ENCODE data around the gene CCSER1. TPM values are rescaled to one million over a fixed set of nuclear protein-coding genes. Genes with fewer than 3 reads are reported as not detected.

The CCSER1 gene
- polyA plus RNA-seq, 1 donor from 2014 or later: 20.8 TPM

DNA sequence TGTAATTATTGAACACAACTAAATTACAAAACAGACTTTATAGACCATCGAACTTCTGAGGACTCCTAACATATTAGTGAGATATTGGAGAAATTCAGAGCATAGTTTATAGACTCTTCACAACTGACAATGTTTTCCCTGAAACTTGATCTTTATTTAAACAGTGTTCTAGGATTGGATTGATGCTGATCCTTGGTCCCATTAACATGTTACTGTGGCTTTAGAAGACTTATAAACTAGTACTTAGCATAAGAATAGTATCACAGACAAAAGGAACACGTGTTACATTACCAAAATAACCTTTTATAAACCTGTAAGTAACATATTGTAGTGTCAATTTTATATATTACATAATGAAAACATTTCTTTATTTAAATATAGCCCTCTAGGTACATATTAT, 689.6 kb downstream of the CCSER1 start:
- no peaks in the 10 kb centered on the region for H3K9me2 ChIP-seq (ENCODE audit: insufficient read depth, low read length)
- TF ChIP-seq POLR2AphosphoS5 (IDR thresholded peaks at IDR 0.05) (no peak), TAF1 (IDR thresholded peaks at IDR 0.05; ENCODE audit: low read depth) (no peak), MXI1 (conservative IDR thresholded peaks at IDR 0.05; ENCODE audit: poor library complexity, severe bottlenecking) (no peak), EZH2 (IDR thresholded peaks at IDR 0.05; ENCODE audit: borderline replicate concordance, insufficient read depth, low read length, poor library complexity, severe bottlenecking) (no peak), SMC3 (conservative IDR thresholded peaks at IDR 0.05; ENCODE audit: poor library complexity) (no peak), EP300 (conservative IDR thresholded peaks at IDR 0.05; ENCODE audit: poor library complexity, severe bottlenecking) (no peak), RAD21 (conservative IDR thresholded peaks at IDR 0.05) (no peak)
- TF ChIP-seq, protein P1, sequence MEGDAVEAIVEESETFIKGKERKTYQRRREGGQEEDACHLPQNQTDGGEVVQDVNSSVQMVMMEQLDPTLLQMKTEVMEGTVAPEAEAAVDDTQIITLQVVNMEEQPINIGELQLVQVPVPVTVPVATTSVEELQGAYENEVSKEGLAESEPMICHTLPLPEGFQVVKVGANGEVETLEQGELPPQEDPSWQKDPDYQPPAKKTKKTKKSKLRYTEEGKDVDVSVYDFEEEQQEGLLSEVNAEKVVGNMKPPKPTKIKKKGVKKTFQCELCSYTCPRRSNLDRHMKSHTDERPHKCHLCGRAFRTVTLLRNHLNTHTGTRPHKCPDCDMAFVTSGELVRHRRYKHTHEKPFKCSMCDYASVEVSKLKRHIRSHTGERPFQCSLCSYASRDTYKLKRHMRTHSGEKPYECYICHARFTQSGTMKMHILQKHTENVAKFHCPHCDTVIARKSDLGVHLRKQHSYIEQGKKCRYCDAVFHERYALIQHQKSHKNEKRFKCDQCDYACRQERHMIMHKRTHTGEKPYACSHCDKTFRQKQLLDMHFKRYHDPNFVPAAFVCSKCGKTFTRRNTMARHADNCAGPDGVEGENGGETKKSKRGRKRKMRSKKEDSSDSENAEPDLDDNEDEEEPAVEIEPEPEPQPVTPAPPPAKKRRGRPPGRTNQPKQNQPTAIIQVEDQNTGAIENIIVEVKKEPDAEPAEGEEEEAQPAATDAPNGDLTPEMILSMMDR (IDR thresholded peaks at IDR 0.05; ENCODE audit: poor library complexity, severe bottlenecking): no peak
- TF ChIP-seq, protein P2, sequence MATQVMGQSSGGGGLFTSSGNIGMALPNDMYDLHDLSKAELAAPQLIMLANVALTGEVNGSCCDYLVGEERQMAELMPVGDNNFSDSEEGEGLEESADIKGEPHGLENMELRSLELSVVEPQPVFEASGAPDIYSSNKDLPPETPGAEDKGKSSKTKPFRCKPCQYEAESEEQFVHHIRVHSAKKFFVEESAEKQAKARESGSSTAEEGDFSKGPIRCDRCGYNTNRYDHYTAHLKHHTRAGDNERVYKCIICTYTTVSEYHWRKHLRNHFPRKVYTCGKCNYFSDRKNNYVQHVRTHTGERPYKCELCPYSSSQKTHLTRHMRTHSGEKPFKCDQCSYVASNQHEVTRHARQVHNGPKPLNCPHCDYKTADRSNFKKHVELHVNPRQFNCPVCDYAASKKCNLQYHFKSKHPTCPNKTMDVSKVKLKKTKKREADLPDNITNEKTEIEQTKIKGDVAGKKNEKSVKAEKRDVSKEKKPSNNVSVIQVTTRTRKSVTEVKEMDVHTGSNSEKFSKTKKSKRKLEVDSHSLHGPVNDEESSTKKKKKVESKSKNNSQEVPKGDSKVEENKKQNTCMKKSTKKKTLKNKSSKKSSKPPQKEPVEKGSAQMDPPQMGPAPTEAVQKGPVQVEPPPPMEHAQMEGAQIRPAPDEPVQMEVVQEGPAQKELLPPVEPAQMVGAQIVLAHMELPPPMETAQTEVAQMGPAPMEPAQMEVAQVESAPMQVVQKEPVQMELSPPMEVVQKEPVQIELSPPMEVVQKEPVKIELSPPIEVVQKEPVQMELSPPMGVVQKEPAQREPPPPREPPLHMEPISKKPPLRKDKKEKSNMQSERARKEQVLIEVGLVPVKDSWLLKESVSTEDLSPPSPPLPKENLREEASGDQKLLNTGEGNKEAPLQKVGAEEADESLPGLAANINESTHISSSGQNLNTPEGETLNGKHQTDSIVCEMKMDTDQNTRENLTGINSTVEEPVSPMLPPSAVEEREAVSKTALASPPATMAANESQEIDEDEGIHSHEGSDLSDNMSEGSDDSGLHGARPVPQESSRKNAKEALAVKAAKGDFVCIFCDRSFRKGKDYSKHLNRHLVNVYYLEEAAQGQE (IDR thresholded peaks at IDR 0.05; ENCODE audit: borderline replicate concordance): no peak
- H3K27ac ChIP-seq (ENCODE audit: low read length): peak overlapping the region; percentile 78
- no peaks in the 10 kb centered on the region for H3K79me2 ChIP-seq (replicated peaks; ENCODE audit: insufficient read depth, low read length)
- H3K4me3 ChIP-seq (ENCODE audit: low read length): peak overlapping the region; percentile 22
- no peak overlapping the region for H2AFZ ChIP-seq (ENCODE audit: low read depth, low read length)
- no peaks in the 10 kb centered on the region for H3K36me3 ChIP-seq (ENCODE audit: insufficient read depth, low read length)
- no peaks in the 10 kb centered on the region for H3F3A ChIP-seq (ENCODE audit: insufficient read depth, low read length, poor library complexity, severe bottlenecking)
- H3K9ac ChIP-seq (ENCODE audit: low read length): no peak overlapping the region
- H3K4me2 ChIP-seq (ENCODE audit: low read length): no peak overlapping the region
- no peaks in the 10 kb centered on the region for H3K27me3 ChIP-seq (ENCODE audit: insufficient read depth, low read depth, low read length)
- no peaks in the 10 kb centered on the region for H4K20me1 ChIP-seq (ENCODE audit: insufficient read depth)
- H3K9me3 ChIP-seq (ENCODE audit: low read length): peaks cover 5% of the 10 kb centered on the region

DNA sequence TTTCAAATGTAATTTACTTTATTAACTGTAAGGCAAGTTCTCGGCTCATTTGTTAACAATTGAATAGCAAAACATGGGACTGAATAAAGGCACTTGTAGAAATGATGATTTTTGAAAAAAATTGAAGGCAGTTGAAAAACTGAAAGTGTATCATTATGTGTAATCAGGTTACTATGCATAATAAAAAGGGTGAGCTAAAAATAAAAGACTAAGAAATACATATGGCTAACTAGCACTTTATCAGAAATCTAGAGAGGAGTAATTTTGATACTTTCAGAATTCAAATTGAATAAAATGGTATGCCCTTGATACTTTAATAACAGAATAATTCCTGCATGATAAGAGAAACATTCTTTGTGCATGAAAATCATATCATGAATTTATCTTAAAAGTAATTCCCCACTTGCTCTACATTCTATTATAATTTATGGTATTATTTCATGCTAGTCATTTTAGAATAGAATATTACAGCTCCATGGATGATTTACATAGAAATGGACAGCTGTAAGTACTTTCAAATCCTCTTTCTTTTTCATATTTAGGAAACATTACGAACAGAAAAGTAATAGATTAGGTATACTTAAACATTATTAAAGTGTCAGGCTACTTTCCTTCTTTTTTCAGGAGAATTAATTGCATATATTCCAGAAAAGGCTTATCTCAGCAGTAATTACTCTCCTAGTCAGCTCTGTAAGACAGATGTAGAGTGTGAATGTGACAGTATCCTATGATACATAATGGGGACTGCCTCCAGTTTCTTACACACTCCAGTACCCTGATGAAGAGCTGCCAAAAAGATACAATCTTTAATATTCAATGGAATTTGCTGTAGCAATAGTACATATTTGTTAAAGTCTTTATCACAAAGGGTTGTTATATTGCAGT, 697.3 kb downstream of the CCSER1 start:
- H3K79me2 ChIP-seq (replicated peaks; ENCODE audit: insufficient read depth, low read length): no peaks in the 10 kb centered on the region
- no peaks in the 10 kb centered on the region for H3K36me3 ChIP-seq (ENCODE audit: insufficient read depth, low read length)
- peak overlapping the region; percentile 6 for H3K9ac ChIP-seq (ENCODE audit: low read length)
- H3K27me3 ChIP-seq (ENCODE audit: insufficient read depth, low read depth, low read length): no peaks in the 10 kb centered on the region
- no peaks in the 10 kb centered on the region for H3F3A ChIP-seq (ENCODE audit: insufficient read depth, low read length, poor library complexity, severe bottlenecking)
- no peak overlapping the region for H2AFZ ChIP-seq (ENCODE audit: low read depth, low read length)
- H4K20me1 ChIP-seq (ENCODE audit: insufficient read depth): no peaks in the 10 kb centered on the region
- H3K9me3 ChIP-seq (ENCODE audit: low read length): no peaks in the 10 kb centered on the region
- H3K4me2 ChIP-seq (ENCODE audit: low read length): peak overlapping the region; percentile 17
- H3K27ac ChIP-seq (ENCODE audit: low read length): peak overlapping the region; percentile 63
- H3K4me3 ChIP-seq (ENCODE audit: low read length): no peak overlapping the region
- TF ChIP-seq EP300 (conservative IDR thresholded peaks at IDR 0.05; ENCODE audit: poor library complexity, severe bottlenecking) (peak; percentile 94), SMC3 (conservative IDR thresholded peaks at IDR 0.05; ENCODE audit: poor library complexity) (no peak), EZH2 (IDR thresholded peaks at IDR 0.05; ENCODE audit: borderline replicate concordance, insufficient read depth, low read length, poor library complexity, severe bottlenecking) (no peak), POLR2AphosphoS5 (IDR thresholded peaks at IDR 0.05) (peak; percentile 74), RAD21 (conservative IDR thresholded peaks at IDR 0.05) (peak; percentile 17), MXI1 (conservative IDR thresholded peaks at IDR 0.05; ENCODE audit: poor library complexity, severe bottlenecking) (no peak), TAF1 (IDR thresholded peaks at IDR 0.05; ENCODE audit: low read depth) (no peak)
- TF ChIP-seq, protein P2 (IDR thresholded peaks at IDR 0.05; ENCODE audit: borderline replicate concordance): peak; percentile 96
- TF ChIP-seq, protein P1 (IDR thresholded peaks at IDR 0.05; ENCODE audit: poor library complexity, severe bottlenecking): no peak
- H3K9me2 ChIP-seq (ENCODE audit: insufficient read depth, low read length): no peaks in the 10 kb centered on the region

Data from neural cell (in vitro differentiated cells).